Measurements from ENCODE around the gene WWOX. TPM values are rescaled to one million over a fixed set of nuclear protein-coding genes. Genes with fewer than 3 reads are reported as not detected.

Gene WWOX
- total RNA-seq, 6 experiments from 2014 or later, result 13.0 to 24.3 (median 16.5) TPM

DNA sequence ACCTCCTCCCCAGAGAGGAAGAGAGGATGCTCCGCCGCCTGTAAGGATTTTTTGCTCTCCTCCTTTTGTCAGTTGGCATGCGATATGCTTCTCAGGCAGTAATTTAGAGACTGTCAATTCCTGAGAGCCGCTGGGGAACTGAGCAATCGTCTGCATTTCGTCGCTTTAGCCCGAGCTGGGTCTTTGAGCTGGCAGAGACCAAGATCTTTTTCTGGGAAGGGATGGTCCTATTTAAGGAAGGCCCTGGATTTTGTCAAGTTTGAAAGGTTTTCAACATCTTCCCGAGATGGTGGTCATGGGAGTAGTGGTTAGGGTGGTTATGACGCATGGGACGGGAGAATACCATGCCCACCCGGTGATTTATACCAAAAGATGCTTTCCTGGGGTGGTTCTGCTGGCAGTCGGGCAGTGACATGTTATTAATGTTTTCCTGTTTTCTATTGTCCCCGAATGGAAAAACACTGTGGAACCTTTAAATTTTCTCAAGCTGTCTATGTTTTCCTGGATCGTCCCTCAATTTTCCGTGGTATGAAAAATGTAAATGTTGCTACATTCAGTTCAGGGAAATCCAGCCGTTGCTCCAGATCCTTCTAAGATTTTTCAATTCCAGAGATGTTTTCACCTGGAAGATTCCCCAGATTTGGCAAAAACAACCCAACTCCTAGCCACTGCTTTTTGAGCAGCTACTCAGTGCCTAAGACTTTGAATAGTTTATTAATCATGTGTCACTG, 914.6 kb downstream of the WWOX start:
- intact Hi-C loops (cut with DNase I), result no loop called here
- no peak for ATAC-seq
- WGBS (ENCODE audit: insufficient coverage, low coverage, low lambda C conversion rate, missing lambda C conversion rate), result 84% methylated on average over 11 of the region's 17 CpGs
- Histone ChIP-seq H3K4me1 (no peaks in the 10 kb centered on the region), H3K27me3 (no peaks in the 10 kb centered on the region), H3K27ac (no peak overlapping the region), H3K9me3 (no peaks in the 10 kb centered on the region), H3K4me3 (no peak overlapping the region), H3K36me3 (no peaks in the 10 kb centered on the region)
- TF ChIP-seq, protein P1, sequence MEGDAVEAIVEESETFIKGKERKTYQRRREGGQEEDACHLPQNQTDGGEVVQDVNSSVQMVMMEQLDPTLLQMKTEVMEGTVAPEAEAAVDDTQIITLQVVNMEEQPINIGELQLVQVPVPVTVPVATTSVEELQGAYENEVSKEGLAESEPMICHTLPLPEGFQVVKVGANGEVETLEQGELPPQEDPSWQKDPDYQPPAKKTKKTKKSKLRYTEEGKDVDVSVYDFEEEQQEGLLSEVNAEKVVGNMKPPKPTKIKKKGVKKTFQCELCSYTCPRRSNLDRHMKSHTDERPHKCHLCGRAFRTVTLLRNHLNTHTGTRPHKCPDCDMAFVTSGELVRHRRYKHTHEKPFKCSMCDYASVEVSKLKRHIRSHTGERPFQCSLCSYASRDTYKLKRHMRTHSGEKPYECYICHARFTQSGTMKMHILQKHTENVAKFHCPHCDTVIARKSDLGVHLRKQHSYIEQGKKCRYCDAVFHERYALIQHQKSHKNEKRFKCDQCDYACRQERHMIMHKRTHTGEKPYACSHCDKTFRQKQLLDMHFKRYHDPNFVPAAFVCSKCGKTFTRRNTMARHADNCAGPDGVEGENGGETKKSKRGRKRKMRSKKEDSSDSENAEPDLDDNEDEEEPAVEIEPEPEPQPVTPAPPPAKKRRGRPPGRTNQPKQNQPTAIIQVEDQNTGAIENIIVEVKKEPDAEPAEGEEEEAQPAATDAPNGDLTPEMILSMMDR (IDR thresholded peaks at IDR 0.05), result no peak
- TF ChIP-seq POLR2A (IDR thresholded peaks at IDR 0.05), result no peak
- no peak for DNase-seq

DNA sequence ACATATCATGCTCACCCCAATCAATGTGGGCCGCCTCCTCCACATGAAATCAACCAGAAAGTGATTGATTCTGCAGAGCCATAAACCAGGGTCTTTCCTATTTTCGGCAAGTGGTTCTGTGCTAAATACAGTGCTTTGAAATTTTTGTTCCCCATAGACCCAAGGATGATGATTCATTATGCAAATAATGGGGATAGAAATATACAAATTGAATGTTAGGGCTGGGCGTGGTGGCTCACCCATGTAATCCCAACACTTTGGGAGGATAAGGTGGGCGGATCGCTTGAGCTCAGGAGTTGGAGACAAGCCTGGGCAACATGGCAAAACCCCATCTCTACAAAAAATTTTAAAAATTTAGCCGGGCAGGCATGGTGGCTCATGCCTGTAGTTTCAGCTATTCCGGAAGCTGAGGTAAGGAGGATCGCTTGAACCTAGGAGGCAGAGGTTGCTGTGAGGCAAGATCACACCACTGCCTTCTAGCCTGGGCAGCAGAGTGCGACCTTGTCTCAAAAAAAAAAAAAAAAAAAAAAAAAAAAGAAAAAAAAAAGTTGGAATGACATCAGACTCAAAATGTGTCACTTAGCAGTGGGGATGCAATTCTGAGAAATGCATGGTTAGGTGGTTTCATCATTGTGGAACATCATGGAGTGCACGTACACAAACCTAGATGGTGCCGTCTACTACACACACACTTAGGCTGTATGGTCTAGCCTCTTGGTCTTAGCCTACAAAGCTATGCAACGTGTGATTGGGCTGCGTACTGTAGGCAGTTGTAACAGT, 919.4 kb downstream of the WWOX start:
- 94% methylated on average over 13 of the region's 13 CpGs for WGBS (ENCODE audit: insufficient coverage, low coverage, low lambda C conversion rate, missing lambda C conversion rate)
- Histone ChIP-seq H3K4me3 (no peak overlapping the region), H3K36me3 (no peaks in the 10 kb centered on the region), H3K4me1 (no peaks in the 10 kb centered on the region), H3K27me3 (no peaks in the 10 kb centered on the region), H3K9me3 (no peaks in the 10 kb centered on the region), H3K27ac (no peak overlapping the region)
- ATAC-seq (no peak), DNase-seq (no peak)
- no peak for TF ChIP-seq POLR2A (IDR thresholded peaks at IDR 0.05)
- TF ChIP-seq, protein P1 (IDR thresholded peaks at IDR 0.05), result no peak
- intact Hi-C loops (cut with DNase I), result no loop called here

DNA sequence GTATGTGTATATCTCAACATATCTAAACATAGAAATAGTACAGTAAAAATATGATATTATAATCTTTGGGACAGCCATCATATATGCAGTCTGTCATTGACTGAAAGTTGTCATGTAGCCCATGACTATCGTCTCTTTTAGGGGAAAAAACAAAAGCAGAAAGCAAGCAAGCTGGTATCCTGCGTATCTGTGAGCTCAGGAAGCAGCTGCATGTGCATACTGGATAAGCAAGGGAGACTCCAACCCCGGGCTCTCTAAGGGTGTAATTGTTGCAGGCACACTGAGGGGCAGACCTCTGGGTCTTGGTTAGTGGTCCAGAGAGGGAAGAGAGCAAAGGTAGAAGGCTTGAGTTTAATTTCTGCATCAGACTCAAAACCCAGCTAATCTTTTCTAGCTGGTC, 920.0 kb downstream of the WWOX start:
- ATAC-seq (no peak), DNase-seq (no peak)
- no peaks in the 10 kb centered on the region for H3K27me3 ChIP-seq
- TF ChIP-seq, protein P1 (IDR thresholded peaks at IDR 0.05), result no peak
- TF ChIP-seq POLR2A (IDR thresholded peaks at IDR 0.05), result no peak
- H3K36me3 ChIP-seq, result no peaks in the 10 kb centered on the region
- no peak overlapping the region for H3K4me3 ChIP-seq
- intact Hi-C loops (cut with DNase I), result no loop called here
- no peaks in the 10 kb centered on the region for H3K9me3 ChIP-seq
- H3K27ac ChIP-seq, result no peak overlapping the region
- 38% methylated on average over 3 of the region's 3 CpGs for WGBS (ENCODE audit: insufficient coverage, low coverage, low lambda C conversion rate, missing lambda C conversion rate)
- no peaks in the 10 kb centered on the region for H3K4me1 ChIP-seq

DNA sequence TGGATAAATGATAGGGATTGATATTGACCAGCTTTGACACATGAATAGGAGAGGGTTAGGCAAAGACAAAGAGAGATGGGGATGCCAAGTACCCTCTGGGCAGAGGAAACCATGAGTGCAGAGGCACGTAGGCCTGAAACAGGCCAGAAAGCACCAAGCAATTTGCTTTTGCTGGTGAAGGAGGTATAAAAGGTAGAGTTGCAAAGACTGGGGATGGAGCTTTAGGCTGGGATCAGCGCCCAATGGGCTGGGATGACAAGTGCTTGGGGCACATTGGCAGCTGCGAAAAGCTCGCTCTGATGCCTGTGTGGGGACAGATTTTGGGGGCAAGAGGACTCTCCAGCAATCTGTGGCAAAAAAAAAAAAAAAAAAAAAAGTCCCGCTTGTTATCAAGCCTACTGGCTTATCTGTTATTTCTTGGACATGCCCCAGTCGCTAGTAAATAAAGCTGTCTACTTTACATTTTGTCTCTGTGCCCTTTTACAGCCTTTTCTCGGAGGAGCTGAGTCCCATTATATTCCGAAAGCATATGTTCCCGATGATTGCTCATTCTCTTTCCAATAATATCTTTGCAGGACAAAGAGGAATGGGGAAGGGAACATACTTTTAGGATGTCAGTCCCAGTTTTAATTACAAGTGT, 922.7 kb downstream of the WWOX start:
- Histone ChIP-seq H3K4me1 (no peaks in the 10 kb centered on the region), H3K27ac (no peak overlapping the region), H3K4me3 (no peak overlapping the region), H3K9me3 (no peaks in the 10 kb centered on the region), H3K27me3 (no peaks in the 10 kb centered on the region), H3K36me3 (no peaks in the 10 kb centered on the region)
- ATAC-seq (no peak), DNase-seq (no peak)
- intact Hi-C loops (cut with DNase I), result no loop called here
- TF ChIP-seq, protein P1 (IDR thresholded peaks at IDR 0.05), result no peak
- no peak for TF ChIP-seq POLR2A (IDR thresholded peaks at IDR 0.05)
- 84% methylated on average over 9 of the region's 9 CpGs for WGBS (ENCODE audit: insufficient coverage, low coverage, low lambda C conversion rate, missing lambda C conversion rate)

All from right lobe of liver (tissue), 6 donors.